Right atrium auricular region (tissue), 2 donors: ENCODE measurements around the gene TTC7B. TPM values are rescaled to one million over a fixed set of nuclear protein-coding genes. Genes with fewer than 3 reads are reported as not detected.
A peak's percentile ranks its signal among the peaks of the same experiment; 100 is the strongest.

Experiments used
- DNase-seq: peaks from one replicate; pipeline ENCODE4 v3.0.0-alpha.2; 2019; ENCODE audit warnings: low spot score
- H3K27ac ChIP-seq, 2 donors: fragments of 200-600 bp; sonication (generic); 1 replicate in 1 of 2; 2 replicates in 1 of 2; pipeline ENCODE4 v1.5.1; 2016 to 2019
- H3K27me3 ChIP-seq, 2 donors: fragments of 200-600 bp; sonication (generic); one replicate each; pipeline versions ENCODE4 v1.5.1 to v1.6.0; 2017 to 2019
- H3K36me3 ChIP-seq: fragments of 200-600 bp; sonication (generic); one replicate; pipeline ENCODE4 v1.5.1; 2016
- H3K4me1 ChIP-seq, 2 donors: fragments of 200-600 bp; sonication (generic); one replicate each; pipeline versions ENCODE4 v1.5.1 to v1.6.0; 2017 to 2019
- H3K4me3 ChIP-seq, 2 donors: fragments of 200-600 bp; sonication (generic); 1 replicate in 1 of 2; 2 replicates in 1 of 2; pipeline ENCODE4 v1.5.1; 2017 to 2019; ENCODE audit warnings: mild to moderate bottlenecking in 1 of 2, moderate library complexity in 1 of 2
- H3K9me3 ChIP-seq, 2 donors: fragments of 200-600 bp; sonication (generic); one replicate each; pipeline ENCODE4 v1.5.1; 2019
- total RNA-seq, 2 donors: library from RNA; depleted of rRNA; stranded (reverse); fragments of >200 nt; gene quantifications; one replicate each; pipeline ENCODE4 v1.1.0, GENCODE V29; 2016
- TF ChIP-seq, protein P1 (sequence below), 2 donors: fragments of 200-600 bp; sonication (generic); IDR thresholded peaks; one replicate each; pipeline ENCODE4 v1.5.1; 2019; ENCODE audit warnings: antibody characterized with exemption in 2 of 2

The TTC7B gene
- total RNA-seq, 2 donors from 2014 or later, result 45.5 to 57.3 TPM

DNA sequence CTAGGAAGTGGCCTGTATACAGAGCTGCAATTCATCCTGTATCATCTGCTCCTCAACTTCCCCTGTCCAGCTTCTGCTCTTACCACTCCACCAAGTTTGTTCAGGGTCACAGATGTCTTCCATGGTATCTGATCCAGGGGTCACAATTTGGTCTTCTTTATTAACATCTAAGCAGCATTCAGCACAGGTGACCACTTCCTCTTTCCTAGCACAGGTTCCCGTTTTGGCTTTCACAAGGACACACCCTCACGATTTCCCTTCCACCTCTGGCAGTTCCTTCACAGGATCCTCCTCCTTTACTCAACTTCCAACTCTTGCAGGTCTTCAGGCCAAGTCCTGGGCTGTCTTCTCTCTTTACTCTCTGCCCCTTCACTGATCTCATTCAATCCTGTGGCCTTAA, 93.6 kb downstream of the TTC7B start:
- Histone ChIP-seq H3K36me3 (no peaks in the 10 kb centered on the region), H3K9me3 (no peaks in the 10 kb centered on the region), H3K27me3 (no peaks in the 10 kb centered on the region), H3K4me3 (no peak overlapping the region), H3K4me1 (peaks cover 0 to 21% of the 10 kb centered on the region in 2 donors), H3K27ac (no peak overlapping the region)
- TF ChIP-seq, protein P1, sequence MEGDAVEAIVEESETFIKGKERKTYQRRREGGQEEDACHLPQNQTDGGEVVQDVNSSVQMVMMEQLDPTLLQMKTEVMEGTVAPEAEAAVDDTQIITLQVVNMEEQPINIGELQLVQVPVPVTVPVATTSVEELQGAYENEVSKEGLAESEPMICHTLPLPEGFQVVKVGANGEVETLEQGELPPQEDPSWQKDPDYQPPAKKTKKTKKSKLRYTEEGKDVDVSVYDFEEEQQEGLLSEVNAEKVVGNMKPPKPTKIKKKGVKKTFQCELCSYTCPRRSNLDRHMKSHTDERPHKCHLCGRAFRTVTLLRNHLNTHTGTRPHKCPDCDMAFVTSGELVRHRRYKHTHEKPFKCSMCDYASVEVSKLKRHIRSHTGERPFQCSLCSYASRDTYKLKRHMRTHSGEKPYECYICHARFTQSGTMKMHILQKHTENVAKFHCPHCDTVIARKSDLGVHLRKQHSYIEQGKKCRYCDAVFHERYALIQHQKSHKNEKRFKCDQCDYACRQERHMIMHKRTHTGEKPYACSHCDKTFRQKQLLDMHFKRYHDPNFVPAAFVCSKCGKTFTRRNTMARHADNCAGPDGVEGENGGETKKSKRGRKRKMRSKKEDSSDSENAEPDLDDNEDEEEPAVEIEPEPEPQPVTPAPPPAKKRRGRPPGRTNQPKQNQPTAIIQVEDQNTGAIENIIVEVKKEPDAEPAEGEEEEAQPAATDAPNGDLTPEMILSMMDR (IDR thresholded peaks at IDR 0.05), result no peak
- no peak for DNase-seq

DNA sequence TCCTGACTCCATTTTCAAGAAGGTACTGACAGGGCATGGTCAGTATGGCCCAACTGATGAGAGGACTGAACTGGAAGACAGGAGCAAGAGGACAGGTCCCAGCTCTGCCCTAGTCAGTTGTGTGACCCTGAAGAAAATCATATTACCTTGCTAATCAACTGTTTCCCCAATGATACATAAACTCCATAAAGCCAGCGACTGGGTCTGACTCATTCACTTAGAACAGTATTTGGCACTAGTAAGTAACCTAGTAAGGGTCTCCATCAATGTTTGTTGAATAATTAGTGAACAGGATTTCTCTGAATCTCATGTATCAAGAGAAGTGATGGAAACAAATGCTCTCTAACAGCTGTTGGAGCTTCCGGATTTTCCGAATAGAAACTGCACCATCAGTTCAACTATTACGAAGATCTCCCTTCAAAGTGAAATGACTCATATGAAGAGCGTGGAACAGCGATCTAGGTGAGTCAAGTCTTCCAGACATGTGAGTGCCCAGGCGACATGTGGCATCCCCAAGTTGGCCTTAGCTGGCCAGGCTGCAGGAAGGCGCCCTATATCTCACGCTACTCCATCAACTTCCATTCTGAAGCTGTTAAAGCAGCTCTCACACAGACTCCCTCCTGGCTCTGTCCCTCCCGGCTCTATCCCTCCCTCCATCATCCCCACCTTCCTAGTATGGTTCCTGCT, 94.5 kb downstream of the TTC7B start:
- Histone ChIP-seq H3K27me3 (no peaks in the 10 kb centered on the region), H3K4me1 (peaks cover 0 to 17% of the 10 kb centered on the region in 2 donors), H3K4me3 (no peak overlapping the region), H3K36me3 (no peaks in the 10 kb centered on the region), H3K9me3 (no peaks in the 10 kb centered on the region), H3K27ac (no peak overlapping the region)
- TF ChIP-seq, protein P1 (IDR thresholded peaks at IDR 0.05), result no peak
- DNase-seq, result no peak

- Histone ChIP-seq H3K36me3 (no peaks in the 10 kb centered on the region), H3K27ac (peak overlapping the region in 1 of 2 donors; percentile 14), H3K9me3 (no peaks in the 10 kb centered on the region), H3K4me3 (no peak overlapping the region), H3K27me3 (no peaks in the 10 kb centered on the region), H3K4me1 (peaks cover 0 to 11% of the 10 kb centered on the region in 2 donors)
- no peak for DNase-seq
- TF ChIP-seq, protein P1 (IDR thresholded peaks at IDR 0.05), result no peak
Measured at GRCh38 chr14:90720832-90721231, 95.4 kb downstream of the TTC7B start.

DNA sequence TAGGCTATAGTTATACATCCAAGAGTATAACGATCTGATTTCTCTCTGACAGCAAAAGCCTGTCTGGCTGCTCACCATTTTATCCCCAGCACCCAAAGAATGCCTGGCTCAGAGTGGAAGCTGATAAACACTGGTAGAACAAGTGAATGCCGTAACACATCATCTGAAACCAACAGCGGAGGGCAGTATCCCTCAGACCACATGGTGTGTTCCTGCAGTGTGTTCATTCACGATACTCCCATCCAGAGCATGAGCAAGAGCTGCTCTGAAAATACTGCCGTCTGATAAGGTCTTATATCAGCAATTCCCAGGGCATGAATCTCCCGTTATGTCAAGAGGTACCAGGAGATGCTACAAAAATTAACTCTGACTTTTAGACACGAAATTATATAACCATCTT, 95.9 kb downstream of the TTC7B start:
- no peak overlapping the region for H3K4me3 ChIP-seq
- peak overlapping the region in 1 of 2 donors; percentile 14 for H3K27ac ChIP-seq
- H3K4me1 ChIP-seq, result peaks cover 0 to 11% of the 10 kb centered on the region in 2 donors
- DNase-seq, result no peak
- H3K27me3 ChIP-seq, result no peaks in the 10 kb centered on the region
- no peaks in the 10 kb centered on the region for H3K36me3 ChIP-seq
- no peaks in the 10 kb centered on the region for H3K9me3 ChIP-seq
- TF ChIP-seq, protein P1 (IDR thresholded peaks at IDR 0.05), result no peak

DNA sequence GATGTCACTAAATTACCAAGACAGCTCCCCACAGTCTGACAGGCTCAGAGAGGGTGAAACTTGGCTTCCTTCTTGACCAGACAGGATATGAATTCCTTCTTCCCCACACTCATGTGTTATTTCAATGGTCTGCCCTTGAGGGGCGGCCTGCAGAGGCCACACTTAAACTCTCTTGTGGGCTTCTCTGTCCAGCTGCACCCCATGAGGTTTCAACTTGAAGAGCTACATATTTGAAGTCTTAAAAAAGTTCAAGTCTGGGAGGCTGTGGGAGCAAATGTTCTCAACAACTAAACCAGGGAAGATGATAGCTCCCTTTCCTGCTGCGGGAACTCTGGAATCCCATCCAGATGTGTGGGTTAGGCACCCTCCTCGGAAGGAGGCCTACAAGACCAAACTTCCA, 98.3 kb downstream of the TTC7B start:
- Histone ChIP-seq H3K27ac (no peak overlapping the region), H3K9me3 (no peaks in the 10 kb centered on the region), H3K4me3 (no peak overlapping the region), H3K27me3 (no peaks in the 10 kb centered on the region), H3K36me3 (peaks cover 9% of the 10 kb centered on the region), H3K4me1 (peaks cover 0 to 16% of the 10 kb centered on the region in 2 donors)
- TF ChIP-seq, protein P1 (IDR thresholded peaks at IDR 0.05), result no peak
- DNase-seq, result no peak

- TF ChIP-seq, protein P1 (IDR thresholded peaks at IDR 0.05), result no peak
- DNase-seq, result no peak
- no peak overlapping the region for H3K27ac ChIP-seq
- no peaks in the 10 kb centered on the region for H3K9me3 ChIP-seq
- H3K27me3 ChIP-seq, result no peaks in the 10 kb centered on the region
- H3K4me3 ChIP-seq, result no peak overlapping the region
- peaks cover 0 to 16% of the 10 kb centered on the region in 2 donors for H3K4me1 ChIP-seq
- H3K36me3 ChIP-seq, result peaks cover 9% of the 10 kb centered on the region
Measured at GRCh38 chr14:90715993-90716392, 100.2 kb downstream of the TTC7B start.
